HG03025 (cell line): Measurements from ENCODE around the gene GPR84.
"Not testable (repeated sequence)": the region's sequence is repeated elsewhere in the genome, so short reads cannot be mapped to it uniquely, and the experiment has no call there.

Experiments used
- ATAC-seq: cut with Tn5 transposase; IDR thresholded peaks from one replicate; pipeline ENCODE4 v1.9.1; 2021; ENCODE audit warnings: mild to moderate bottlenecking, moderate library complexity; ENCODE audit not compliant: unreplicated experiment, low FRiP score

Gene GPR84

DNA sequence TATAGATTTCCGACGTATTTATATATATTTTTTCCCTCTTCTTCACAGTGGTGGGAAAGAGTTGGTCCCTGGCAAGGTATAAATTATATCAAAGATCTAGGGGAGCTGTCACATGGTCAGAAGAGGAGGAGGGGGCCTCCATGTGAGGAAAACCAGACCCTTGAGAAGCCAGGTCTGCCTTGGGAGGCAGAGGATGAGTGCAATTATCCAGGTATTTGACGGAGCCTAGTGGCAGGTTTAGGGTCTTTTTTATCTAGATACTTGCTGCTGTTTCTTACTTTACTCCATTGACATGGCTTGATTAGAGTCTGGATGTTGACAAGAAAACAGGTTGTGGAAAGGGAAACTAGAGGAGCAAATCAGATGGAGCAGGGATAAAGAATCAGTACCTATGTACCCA, 33.8 kb downstream of the GPR84 start:
- ATAC-seq = no peak

DNA sequence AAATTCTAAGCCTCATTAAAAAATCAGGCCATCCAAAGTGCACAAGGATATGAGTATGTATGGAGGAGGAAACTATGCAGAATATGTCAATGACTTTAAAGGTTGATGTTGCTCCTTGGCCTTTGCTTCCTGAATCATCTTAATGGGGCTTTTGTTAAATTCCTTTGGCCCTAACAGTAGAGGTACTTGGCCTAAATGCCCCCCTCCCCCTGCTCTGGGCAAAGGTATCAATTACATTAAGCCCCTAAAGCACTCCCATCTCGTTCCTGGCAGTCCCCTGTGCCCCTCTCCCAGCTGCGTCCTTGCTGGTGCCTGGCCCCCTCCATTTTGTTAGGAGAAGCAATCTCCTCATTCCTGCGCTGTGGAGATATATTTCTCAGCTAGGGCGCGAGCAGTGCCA, 34.5 kb downstream of the GPR84 start:
- no peak for ATAC-seq

DNA sequence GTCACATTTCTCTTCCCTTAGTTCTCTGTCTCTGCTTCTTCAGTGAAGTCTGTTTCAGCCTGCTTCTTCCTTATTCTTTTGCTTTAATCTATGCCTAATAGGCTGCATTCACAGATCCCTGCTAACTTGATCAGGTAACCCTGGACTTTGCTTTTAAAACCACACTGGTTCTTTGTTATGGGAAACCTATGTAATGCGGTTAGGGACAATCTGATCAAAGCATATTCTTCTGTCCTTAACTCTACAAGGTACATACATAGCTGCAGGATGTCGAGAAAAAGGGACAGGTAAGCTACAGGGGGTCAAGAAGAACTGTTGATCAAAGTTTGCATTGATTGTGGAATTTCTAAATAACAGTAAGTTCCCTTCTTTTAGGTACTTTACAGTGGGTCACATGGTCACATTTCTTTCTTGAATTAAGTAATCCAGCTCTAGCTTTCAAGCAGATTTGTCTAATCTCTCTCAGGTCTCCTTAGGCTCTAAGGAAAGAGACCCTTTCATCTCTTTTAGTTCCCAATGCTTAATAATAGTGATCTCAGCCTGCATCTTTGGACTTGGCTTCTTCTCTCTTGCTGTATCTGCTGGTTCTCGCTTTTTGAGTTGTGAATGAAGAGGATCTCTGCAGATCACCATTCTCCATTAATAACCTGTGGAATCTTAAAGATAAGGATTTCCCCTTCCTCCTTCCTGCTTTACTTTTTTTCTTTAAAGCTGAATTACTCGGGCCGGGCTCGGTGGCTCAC, 35.5 kb downstream of the GPR84 start:
- no peak for ATAC-seq

DNA sequence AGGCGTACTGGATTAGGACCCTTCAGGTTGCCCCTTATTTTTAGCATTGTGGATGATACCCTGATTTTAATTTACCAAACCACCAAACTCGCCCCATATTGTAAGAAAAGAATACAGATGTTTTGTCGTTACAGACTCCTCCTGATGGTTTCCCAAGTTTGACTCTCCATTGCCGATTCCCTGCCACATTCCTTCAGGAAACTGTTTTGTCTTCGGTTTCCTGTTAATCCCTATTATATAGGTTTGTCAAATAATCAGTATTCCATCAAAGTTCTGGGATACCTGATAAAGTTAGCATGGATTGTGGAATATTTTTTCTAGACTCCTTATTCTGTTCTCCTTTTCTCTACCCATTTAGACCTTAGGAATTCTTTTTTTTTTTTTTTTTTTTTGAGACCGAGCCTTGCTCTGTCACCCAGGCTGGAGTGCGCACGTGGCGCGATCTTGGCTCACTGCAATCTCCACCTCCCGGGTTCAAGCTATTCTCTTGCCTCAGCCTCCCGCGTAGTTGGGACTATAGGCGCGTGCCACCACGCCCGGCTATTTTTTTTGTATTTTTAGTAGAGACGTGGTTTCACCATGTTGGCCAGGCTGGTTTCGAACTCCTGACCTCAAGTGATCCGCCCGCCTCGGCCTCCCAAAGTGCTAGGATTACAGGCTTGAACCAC, 38.7 kb downstream of the GPR84 start:
- not testable (repeated sequence) for ATAC-seq

DNA sequence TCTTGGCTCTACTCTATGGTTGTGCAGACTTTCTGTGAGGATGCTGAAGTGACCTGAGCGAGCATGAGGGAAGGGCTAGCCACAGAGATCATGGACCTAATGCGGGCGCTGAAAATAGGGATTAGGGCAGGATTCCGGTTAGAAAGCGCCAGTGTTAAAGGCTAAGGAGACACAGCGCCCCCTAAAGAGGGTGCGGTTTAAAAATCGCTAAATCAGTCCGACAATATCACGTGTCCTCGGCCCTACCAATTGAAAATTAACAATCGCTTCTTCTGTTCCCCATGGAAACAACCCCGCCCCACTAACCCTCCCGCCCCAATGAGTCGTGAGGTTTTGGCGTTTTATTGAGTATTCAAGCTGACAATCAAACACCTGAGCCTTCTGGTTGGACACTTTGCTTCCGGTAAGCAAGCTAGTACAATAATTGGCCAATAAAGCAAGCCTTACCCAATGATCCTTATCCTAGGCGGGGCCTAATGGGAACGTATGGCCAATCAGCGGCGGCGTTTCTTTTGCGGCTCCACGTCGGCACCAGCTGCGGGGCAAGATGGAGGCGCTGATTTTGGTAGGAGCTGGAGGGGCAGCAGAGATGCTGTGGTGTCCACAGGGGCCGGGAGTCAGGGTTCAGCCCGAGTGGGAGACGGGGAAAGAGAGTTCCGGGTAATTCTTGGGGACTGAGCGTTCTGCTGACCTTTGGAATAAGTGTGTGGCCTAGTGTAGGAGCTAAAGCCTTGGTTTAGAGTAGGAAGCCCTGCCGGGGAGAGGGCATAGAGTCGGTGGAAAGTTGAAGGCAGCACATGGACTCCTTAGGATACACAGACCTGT, 39.5 kb downstream of the GPR84 start, which contains the start of gene COPZ1:
Gene COPZ1 (plus strand): TSS at position 515 of the 825 bp plus-strand sequence. CDS start 33 bp downstream, at position 548.
- ATAC-seq = peak; percentile 98

DNA sequence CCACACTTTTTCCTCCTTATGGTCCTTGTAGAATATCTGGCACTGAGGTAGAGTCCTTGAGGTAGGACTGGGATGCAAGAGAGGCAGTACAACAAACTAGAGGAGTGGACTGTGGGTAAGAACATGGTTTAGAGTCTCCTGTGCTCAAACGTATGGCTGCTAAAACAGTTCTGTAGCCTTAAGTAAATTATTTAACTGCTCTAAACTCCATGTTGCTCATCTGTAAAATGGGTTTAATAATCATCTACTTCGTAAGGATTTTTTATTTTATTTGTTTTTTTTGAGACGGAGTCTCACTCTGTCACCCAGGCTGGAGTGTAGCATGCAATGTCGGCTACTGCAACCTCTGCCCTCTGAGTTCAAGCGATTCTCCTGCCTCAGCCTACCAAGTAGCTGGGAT, 42.9 kb downstream of the GPR84 start:
- no peak for ATAC-seq
